ENCODE measurements around the gene WIZ. TPM values are rescaled to one million over a fixed set of nuclear protein-coding genes. Genes with fewer than 3 reads are reported as not detected.

The WIZ gene
- total and polyA plus RNA-seq, 7 donors, result 7.8 to 49.6 (median 18.3) TPM

- Histone ChIP-seq H3K27ac (peak overlapping the region in 3 of 4 donors; percentile 85 to 92 (median 89)), H3K9me3 (no peaks in the 10 kb centered on the region), H3K4me3 (no peak overlapping the region), H3K36me3 (peaks cover 53 to 70% (median 59%) of the 10 kb centered on the region in 4 donors), H3K4me1 (peaks cover 0 to 56% (median 54%) of the 10 kb centered on the region in 4 donors), H3K27me3 (no peaks in the 10 kb centered on the region)
- intact Hi-C loops (cut with DNase I), result no loop called here
- WGBS, 2 donors, result 94 to 95% methylated on average over 29 of the region's 29 CpGs
- no peak for TF ChIP-seq POLR2AphosphoS5 (IDR thresholded peaks at IDR 0.05)
- peak; percentile 65 for DNase-seq
Measured at GRCh38 chr19:15400521-15401396, 49.0 kb downstream of the WIZ start.

- intact Hi-C loops (cut with DNase I), result no loop called here
- Histone ChIP-seq H3K27ac (no peak overlapping the region), H3K4me1 (peaks cover 0 to 45% (median 43%) of the 10 kb centered on the region in 4 donors), H3K36me3 (peaks cover 53 to 79% (median 62%) of the 10 kb centered on the region in 4 donors), H3K4me3 (no peak overlapping the region), H3K9me3 (no peaks in the 10 kb centered on the region), H3K27me3 (no peaks in the 10 kb centered on the region)
- peak; percentile 43 for DNase-seq
- TF ChIP-seq CTCF (IDR thresholded peaks at IDR 0.05), result no peak
- no peak for TF ChIP-seq POLR2A (IDR thresholded peaks at IDR 0.05)
- no peak for TF ChIP-seq EP300 (IDR thresholded peaks at IDR 0.05)
- TF ChIP-seq POLR2AphosphoS5 (IDR thresholded peaks at IDR 0.05), result no peak
- WGBS, 2 donors, result 96 to 97% methylated on average over 14 of the region's 14 CpGs
Measured at GRCh38 chr19:15399635-15400034, 50.1 kb downstream of the WIZ start.

GRCh38 chr19:15399234-15399515, 50.6 kb downstream of the WIZ start:
- peak; percentile 41 for DNase-seq
- Histone ChIP-seq H3K4me3 (no peak overlapping the region), H3K4me1 (peaks cover 0 to 40% (median 39%) of the 10 kb centered on the region in 4 donors), H3K27me3 (no peaks in the 10 kb centered on the region), H3K27ac (no peak overlapping the region), H3K36me3 (peaks cover 53 to 84% (median 62%) of the 10 kb centered on the region in 4 donors), H3K9me3 (no peaks in the 10 kb centered on the region)
- intact Hi-C loops (cut with DNase I), result no loop called here
- no peak for TF ChIP-seq EP300 (IDR thresholded peaks at IDR 0.05)
- WGBS, 2 donors, result 96% methylated on average over 8 of the region's 8 CpGs

- Histone ChIP-seq H3K27me3 (no peaks in the 10 kb centered on the region), H3K36me3 (peaks cover 53 to 89% (median 62%) of the 10 kb centered on the region in 4 donors), H3K4me3 (no peak overlapping the region), H3K27ac (no peak overlapping the region), H3K9me3 (no peaks in the 10 kb centered on the region), H3K4me1 (peaks cover 0 to 35% (median 33%) of the 10 kb centered on the region in 4 donors)
- TF ChIP-seq EP300 (IDR thresholded peaks at IDR 0.05), result no peak
- TF ChIP-seq POLR2AphosphoS5 (IDR thresholded peaks at IDR 0.05), result no peak
- TF ChIP-seq CTCF (IDR thresholded peaks at IDR 0.05), result no peak
- no peak for TF ChIP-seq POLR2A (IDR thresholded peaks at IDR 0.05)
- intact Hi-C loops (cut with DNase I), result no loop called here
- WGBS, 2 donors, result 91 to 94% methylated on average over 50 of the region's 50 CpGs
- DNase-seq, result peak; percentile 64
Measured at GRCh38 chr19:15398501-15399233, 51.1 kb downstream of the WIZ start.

- peaks cover 49 to 89% (median 66%) of the 10 kb centered on the region in 4 donors for H3K36me3 ChIP-seq
- no peak overlapping the region for H3K27ac ChIP-seq
- no peak overlapping the region for H3K4me3 ChIP-seq
- intact Hi-C loops (cut with DNase I), result no loop called here
- no peaks in the 10 kb centered on the region for H3K27me3 ChIP-seq
- DNase-seq, result peak; percentile 39
- TF ChIP-seq CTCF (IDR thresholded peaks at IDR 0.05) (no peak), POLR2AphosphoS5 (IDR thresholded peaks at IDR 0.05) (no peak), EP300 (IDR thresholded peaks at IDR 0.05) (no peak), POLR2A (IDR thresholded peaks at IDR 0.05) (no peak)
- 83 to 93% methylated on average over 11 of the region's 11 CpGs for WGBS, 2 donors
- H3K9me3 ChIP-seq, result no peaks in the 10 kb centered on the region
- H3K4me1 ChIP-seq, result peaks cover 0 to 26% (median 25%) of the 10 kb centered on the region in 4 donors
Measured at GRCh38 chr19:15397782-15398181, 52.0 kb downstream of the WIZ start.
